Ovary (tissue), 9 donors: ENCODE measurements around the gene CDC42BPA. TPM values are rescaled to one million over a fixed set of nuclear protein-coding genes. Genes with fewer than 3 reads are reported as not detected.

ENCODE experiments used
- DNase-seq, 5 donors: peaks; one replicate each; pipeline ENCODE4 v3.0.0-alpha.2; 2019 to 2020
- H3K27ac ChIP-seq, 2 donors: fragments of 200-600 bp; one replicate each; pipeline versions ENCODE4 v1.5.1 to v1.8.0; 2019 to 2022
- H3K27me3 ChIP-seq: fragments of 200-600 bp; one replicate; pipeline ENCODE4 v1.8.0; 2022
- H3K36me3 ChIP-seq: fragments of 200-600 bp; sonication (generic); one replicate; pipeline ENCODE4 v1.5.1; 2019
- H3K4me1 ChIP-seq: one replicate; pipeline ENCODE4 v1.8.1; 2013; ENCODE audit warnings: mild to moderate bottlenecking, moderate library complexity; ENCODE audit not compliant: insufficient read depth
- H3K4me3 ChIP-seq: fragments of 200-600 bp; sonication (generic); one replicate; pipeline ENCODE4 v1.5.1; 2017
- H3K9me3 ChIP-seq, 2 donors: fragments of 200-600 bp in 1 of 2; sonication (generic) in 1 of 2; one replicate each; pipeline versions ENCODE4 v1.5.1 to v1.8.1; 2013 to 2019; ENCODE audit warnings: mild to moderate bottlenecking in 1 of 2, moderate library complexity in 1 of 2
- CTCF ChIP-seq, 3 donors: fragments of 450-650 bp in 2 of 3; fragments of 200-600 bp in 1 of 3; IDR thresholded peaks; one replicate each; pipeline versions ENCODE4 v1.5.1 to v1.8.0; 2016 to 2022; ENCODE audit warnings: antibody characterized with exemption in 3 of 3, mild to moderate bottlenecking in 1 of 3
- EP300 ChIP-seq: sonication (generic); formaldehyde crosslinking; IDR thresholded peaks from one replicate; pipeline ENCODE4 v1.6.1; 2017; ENCODE audit warnings: antibody characterized with exemption
- POLR2A ChIP-seq: fragments of 450-650 bp; IDR thresholded peaks from one replicate; pipeline ENCODE4 v1.6.1; 2017; ENCODE audit warnings: antibody characterized with exemption, mild to moderate bottlenecking, moderate library complexity
- WGBS, 3 donors: extraction: QIAGEN DNeasy Blood & Tissue Kit in 1 of 3; methylation state at CpG; one replicate each; pipeline versions ENCODE4 v1.1.5 to v1.1.7; 2013 to 2017; 5-methylcytosine and 5-hydroxymethylcytosine counted together
- intact Hi-C, 4 donors: fragments of 100-400 bp; cut with DNase I; formaldehyde crosslinking; loops; one replicate each; pipeline versions ENCODE4 v1.11.0 to v1.15.1; 2022 to 2023
- polyA plus RNA-seq, 2 donors: library from polyadenylated mRNA; stranded (reverse); fragments of 200-250 nt in 1 of 2; fragments of 350-450 nt in 1 of 2; fragmentation: Illumina TruSeq in 1 of 2; extraction: RNeasy Lipid Tissue Mini Kit (QIAGEN cat#74804) in 1 of 2; gene quantifications; one replicate each; pipeline ENCODE4 v1.2.3, GENCODE V29; 2013 to 2014
- total RNA-seq, 7 donors: library from RNA; depleted of rRNA in 2 of 7; stranded (reverse); fragments of >200 nt in 2 of 7; fragmentation: NEBNext Ultra II Directional in 3 of 7; extraction: Animal tissue kit (Norgen Biotek cat#: 25700) in 3 of 7; gene quantifications; one replicate each; pipeline versions ENCODE4 v1.1.0 to v1.2.4, GENCODE V29; 2016 to 2023
- donor health status: DM: no; HTN: no; CAD: no; lungs with moderate emphysema.
- donor health status: DM: no; HTN: no; CAD: no.
- donor health status: Bipolar disorder and iron deficiency.
- donor health status: DM: yes; HTN: yes; CAD: no.
- donor health status: DM: no; HTN: no; CAD: no.
- donor health status: DM: yes; HTN: yes; CAD: no.

The CDC42BPA gene
- total and polyA plus RNA-seq, 9 donors, result 11.1 to 56.2 (median 40.2) TPM

- Histone ChIP-seq H3K36me3 (no peaks in the 10 kb centered on the region), H3K4me1 (no peaks in the 10 kb centered on the region), H3K27me3 (no peaks in the 10 kb centered on the region), H3K9me3 (no peaks in the 10 kb centered on the region), H3K27ac (no peak overlapping the region), H3K4me3 (no peak overlapping the region)
- DNase-seq, result no peak
- TF ChIP-seq EP300 (no peak), POLR2A (no peak), CTCF (IDR thresholded peaks at IDR 0.05) (no peak)
- WGBS, 3 donors, result 85 to 93% (median 90%) methylated on average over 2 of the region's 2 CpGs
- intact Hi-C loops, result no loop called here
Measured at GRCh38 chr1:227167276-227168101, 150.8 kb downstream of the CDC42BPA start.

- TF ChIP-seq CTCF (IDR thresholded peaks at IDR 0.05) (no peak), POLR2A (no peak), EP300 (no peak)
- H3K27me3 ChIP-seq, result no peaks in the 10 kb centered on the region
Measured at GRCh38 chr1:227166559-227166958, 151.7 kb downstream of the CDC42BPA start.

GRCh38 chr1:227161470-227161869, 156.8 kb downstream of the CDC42BPA start:
- TF ChIP-seq POLR2A (no peak), EP300 (no peak), CTCF (IDR thresholded peaks at IDR 0.05) (no peak)
- Histone ChIP-seq H3K4me1 (no peaks in the 10 kb centered on the region), H3K4me3 (no peak overlapping the region), H3K27me3 (no peaks in the 10 kb centered on the region), H3K27ac (no peak overlapping the region), H3K36me3 (no peaks in the 10 kb centered on the region), H3K9me3 (no peaks in the 10 kb centered on the region)
- 43 to 48% (median 47%) methylated on average over 2 of the region's 2 CpGs for WGBS, 3 donors
- intact Hi-C loops, result no loop called here
- DNase-seq, result no peak

More at GRCh38 chr1:227166559-227166958, 151.7 kb downstream of the CDC42BPA start:
- Histone ChIP-seq H3K9me3 (no peaks in the 10 kb centered on the region), H3K4me3 (no peak overlapping the region), H3K36me3 (no peaks in the 10 kb centered on the region), H3K4me1 (no peaks in the 10 kb centered on the region), H3K27ac (no peak overlapping the region)
- intact Hi-C loops, result no loop called here
- DNase-seq, result no peak
- 85 to 94% (median 87%) methylated on average over 1 of the region's 1 CpG for WGBS, 3 donors

- no peak for DNase-seq
- Histone ChIP-seq H3K36me3 (no peaks in the 10 kb centered on the region), H3K27ac (no peak overlapping the region), H3K27me3 (no peaks in the 10 kb centered on the region), H3K9me3 (no peaks in the 10 kb centered on the region), H3K4me1 (no peaks in the 10 kb centered on the region), H3K4me3 (no peak overlapping the region)
- TF ChIP-seq POLR2A, result no peak
- TF ChIP-seq EP300, result no peak
- no peak for TF ChIP-seq CTCF (IDR thresholded peaks at IDR 0.05)
- 90 to 96% (median 92%) methylated on average over 3 of the region's 3 CpGs for WGBS, 3 donors
- intact Hi-C loops, result no loop called here
Measured at GRCh38 chr1:227156520-227156919, 161.8 kb downstream of the CDC42BPA start.
